Karpas-422 (cell line): Measurements from ENCODE around the gene DACT1. TPM values are rescaled to one million over a fixed set of nuclear protein-coding genes. Genes with fewer than 3 reads are reported as not detected.
A peak's percentile ranks its signal among the peaks of the same experiment; 100 is the strongest.

Source experiments
- DNase-seq: peaks from one replicate; pipeline ENCODE4 v3.0.0-alpha.2; 2015
- H2AFZ ChIP-seq: fragments of 200-600 bp; sonication (generic); 2 replicates; pipeline ENCODE4 v1.6.1; 2014; ENCODE audit warnings: antibody characterized with exemption, low read length, mixed read lengths
- H3K27ac ChIP-seq: fragments of 200-600 bp; sonication (generic); 2 replicates; pipeline ENCODE4 v1.5.1; 2014; ENCODE audit warnings: mild to moderate bottlenecking, low read length, moderate library complexity
- H3K27me3 ChIP-seq: fragments of 200-600 bp; sonication (generic); 2 replicates; pipeline ENCODE4 v1.6.1; 2014; ENCODE audit warnings: low read length, mixed read lengths
- H3K36me3 ChIP-seq: fragments of 200-600 bp; sonication (generic); 2 replicates; pipeline ENCODE4 v1.6.1; 2014; ENCODE audit warnings: low read length, mixed read lengths; ENCODE audit not compliant: insufficient read depth
- H3K4me1 ChIP-seq: fragments of 200-600 bp; sonication (generic); 2 replicates; pipeline ENCODE4 v1.6.1; 2014; ENCODE audit warnings: mild to moderate bottlenecking, low read length, mixed read lengths
- H3K4me2 ChIP-seq: fragments of 200-600 bp; sonication (generic); 2 replicates; pipeline ENCODE4 v1.6.1; 2014; ENCODE audit warnings: low read length, low read depth, mild to moderate bottlenecking; ENCODE audit not compliant: poor library complexity, severe bottlenecking
- H3K4me3 ChIP-seq: fragments of 200-600 bp; sonication (generic); 2 replicates; pipeline ENCODE4 v1.5.1; 2014; ENCODE audit warnings: mild to moderate bottlenecking, antibody characterized with exemption, low read length, mixed read lengths
- H3K79me2 ChIP-seq: fragments of 200-600 bp; sonication (generic); 2 replicates; pipeline ENCODE4 v1.6.1; 2014; ENCODE audit warnings: mild to moderate bottlenecking, low read length, mixed read lengths
- H3K9ac ChIP-seq: fragments of 200-600 bp; sonication (generic); 2 replicates; pipeline ENCODE4 v1.6.0; 2014; ENCODE audit warnings: low read length
- H3K9me2 ChIP-seq: fragments of 200-600 bp; sonication (generic), shearing (Covaris generic); replicated peaks from 2 replicates; pipeline ENCODE4 v1.6.0; 2014; ENCODE audit warnings: mild to moderate bottlenecking, low read length, moderate library complexity; ENCODE audit not compliant: insufficient read depth
- H3K9me3 ChIP-seq: fragments of 300-700, 200-600 bp; sonication (generic); 2 replicates; pipeline ENCODE4 v1.6.1; 2014; ENCODE audit warnings: low read length, mixed read lengths
- H4K20me1 ChIP-seq: fragments of 200-600 bp; sonication (generic); 2 replicates; pipeline ENCODE4 v1.6.1; 2014; ENCODE audit warnings: mild to moderate bottlenecking, antibody characterized with exemption, low read length, low read depth; ENCODE audit not compliant: insufficient read depth
- total RNA-seq: library from RNA; depleted of rRNA; stranded (reverse); fragments of >200 nt; shearing (Covaris generic); gene quantifications from 2 replicates; pipeline ENCODE4 v1.2.3, GENCODE V29; 2014; ENCODE audit warnings: low replicate concordance

The DACT1 gene
- total RNA-seq, 1 experiment from 2014 or later: not detected

- Histone ChIP-seq H3K4me3 (no peak overlapping the region), H2AFZ (no peak overlapping the region), H3K36me3 (no peaks in the 10 kb centered on the region), H3K9me3 (no peaks in the 10 kb centered on the region), H4K20me1 (no peaks in the 10 kb centered on the region), H3K79me2 (no peaks in the 10 kb centered on the region), H3K27me3 (no peaks in the 10 kb centered on the region), H3K9me2 (no peaks in the 10 kb centered on the region), H3K9ac (no peak overlapping the region), H3K4me1 (no peaks in the 10 kb centered on the region), H3K4me2 (no peak overlapping the region), H3K27ac (no peak overlapping the region)
- no peak for DNase-seq
These were observed 8.5 kb upstream of the DACT1 start for GRCh38 chr14:58629281-58629680.

GRCh38 chr14:58631732-58632131 lies 6.0 kb upstream of the DACT1 start:
- Histone ChIP-seq H4K20me1 (no peaks in the 10 kb centered on the region), H3K9me2 (no peaks in the 10 kb centered on the region), H3K27me3 (no peaks in the 10 kb centered on the region), H3K79me2 (no peaks in the 10 kb centered on the region), H3K27ac (no peak overlapping the region), H3K36me3 (no peaks in the 10 kb centered on the region), H3K4me3 (no peak overlapping the region), H3K4me1 (no peaks in the 10 kb centered on the region), H3K9ac (no peak overlapping the region), H2AFZ (no peak overlapping the region), H3K9me3 (no peaks in the 10 kb centered on the region), H3K4me2 (no peak overlapping the region)
- DNase-seq: no peak

- H3K79me2 ChIP-seq: no peaks in the 10 kb centered on the region
- no peak overlapping the region for H3K4me2 ChIP-seq
- H2AFZ ChIP-seq: no peak overlapping the region
- H3K4me1 ChIP-seq: peaks cover 14% of the 10 kb centered on the region
- H3K9me3 ChIP-seq: no peaks in the 10 kb centered on the region
- no peaks in the 10 kb centered on the region for H4K20me1 ChIP-seq
- peaks cover 4% of the 10 kb centered on the region; the same call in 1 of the 2 replicates for H3K27me3 ChIP-seq
- H3K4me3 ChIP-seq: no peak overlapping the region
- no peaks in the 10 kb centered on the region for H3K9me2 ChIP-seq
- no peak for DNase-seq
- H3K9ac ChIP-seq: no peak overlapping the region
- H3K36me3 ChIP-seq: no peaks in the 10 kb centered on the region
- no peak overlapping the region for H3K27ac ChIP-seq
These were observed 3.9 kb upstream of the DACT1 start for GRCh38 chr14:58633831-58634230.

- no peak overlapping the region for H3K27ac ChIP-seq
- H2AFZ ChIP-seq: no peak overlapping the region
- DNase-seq: no peak
- H4K20me1 ChIP-seq: no peaks in the 10 kb centered on the region
- H3K27me3 ChIP-seq: peaks cover 9% of the 10 kb centered on the region
- no peaks in the 10 kb centered on the region for H3K9me3 ChIP-seq
- H3K9me2 ChIP-seq: no peaks in the 10 kb centered on the region
- no peak overlapping the region for H3K4me2 ChIP-seq
- H3K4me3 ChIP-seq: no peak overlapping the region
- no peaks in the 10 kb centered on the region for H3K79me2 ChIP-seq
- no peak overlapping the region for H3K9ac ChIP-seq
- no peaks in the 10 kb centered on the region for H3K36me3 ChIP-seq
- H3K4me1 ChIP-seq: peaks cover 22% of the 10 kb centered on the region
These were observed 3.2 kb upstream of the DACT1 start for GRCh38 chr14:58634406-58635090.

- Histone ChIP-seq H3K27me3 (peaks cover 10% of the 10 kb centered on the region), H3K79me2 (no peaks in the 10 kb centered on the region), H3K4me2 (no peak overlapping the region), H2AFZ (no peak overlapping the region), H3K27ac (no peak overlapping the region), H4K20me1 (no peaks in the 10 kb centered on the region), H3K9me2 (no peaks in the 10 kb centered on the region), H3K36me3 (no peaks in the 10 kb centered on the region), H3K4me3 (no peak overlapping the region), H3K4me1 (peaks cover 22% of the 10 kb centered on the region), H3K9ac (no peak overlapping the region), H3K9me3 (no peaks in the 10 kb centered on the region)
- DNase-seq: no peak
These were observed 2.5 kb upstream of the DACT1 start for GRCh38 chr14:58635091-58635830.

- Histone ChIP-seq H3K9me3 (no peaks in the 10 kb centered on the region), H3K79me2 (no peaks in the 10 kb centered on the region), H3K27ac (no peak overlapping the region), H3K4me1 (peaks cover 22% of the 10 kb centered on the region), H3K4me3 (no peak overlapping the region), H3K9me2 (no peaks in the 10 kb centered on the region), H4K20me1 (no peaks in the 10 kb centered on the region), H3K36me3 (no peaks in the 10 kb centered on the region), H3K9ac (no peak overlapping the region), H3K4me2 (no peak overlapping the region), H3K27me3 (peaks cover 10% of the 10 kb centered on the region), H2AFZ (no peak overlapping the region)
- no peak for DNase-seq
These were observed 1.6 kb upstream of the DACT1 start for GRCh38 chr14:58636129-58636528.

- H3K9ac ChIP-seq: no peak overlapping the region
- H3K27ac ChIP-seq: no peak overlapping the region
These were observed 747 bp upstream of the DACT1 start for GRCh38 chr14:58637040-58637390.

GRCh38 chr14:58638231-58639197 lies 752 bp downstream of the DACT1 start:
- H3K4me2 ChIP-seq: peak overlapping the region; percentile 92
- no peaks in the 10 kb centered on the region for H3K9me3 ChIP-seq
- H3K9ac ChIP-seq: peak overlapping the region; percentile 63
- H3K27ac ChIP-seq: no peak overlapping the region
- peak overlapping the region; percentile 83; the same call in 1 of the 2 replicates for H2AFZ ChIP-seq
- DNase-seq: peak; percentile 54
- peaks cover 22% of the 10 kb centered on the region for H3K4me1 ChIP-seq
- H3K9me2 ChIP-seq: no peaks in the 10 kb centered on the region
- no peaks in the 10 kb centered on the region for H3K79me2 ChIP-seq
- H3K36me3 ChIP-seq: no peaks in the 10 kb centered on the region
- peaks cover 10% of the 10 kb centered on the region for H3K27me3 ChIP-seq
- peak overlapping the region; percentile 72 for H3K4me3 ChIP-seq
- no peaks in the 10 kb centered on the region for H4K20me1 ChIP-seq

More at GRCh38 chr14:58637040-58637390, 747 bp upstream of the DACT1 start:
- Histone ChIP-seq H3K4me1 (peaks cover 22% of the 10 kb centered on the region), H3K9me2 (no peaks in the 10 kb centered on the region), H3K9me3 (no peaks in the 10 kb centered on the region), H2AFZ (peak overlapping the region; percentile 91; the same call in 1 of the 2 replicates), H3K79me2 (no peaks in the 10 kb centered on the region), H4K20me1 (no peaks in the 10 kb centered on the region), H3K36me3 (no peaks in the 10 kb centered on the region), H3K4me2 (peak overlapping the region; percentile 92), H3K27me3 (peaks cover 10% of the 10 kb centered on the region), H3K4me3 (peak overlapping the region; percentile 72; the same call in 1 of the 2 replicates)
- DNase-seq: no peak
